Measurements from ENCODE around the gene IL16.
"Not testable (repeated sequence)": the region's sequence is repeated elsewhere in the genome, so short reads cannot be mapped to it uniquely, and the experiment has no call there.

The IL16 gene

DNA sequence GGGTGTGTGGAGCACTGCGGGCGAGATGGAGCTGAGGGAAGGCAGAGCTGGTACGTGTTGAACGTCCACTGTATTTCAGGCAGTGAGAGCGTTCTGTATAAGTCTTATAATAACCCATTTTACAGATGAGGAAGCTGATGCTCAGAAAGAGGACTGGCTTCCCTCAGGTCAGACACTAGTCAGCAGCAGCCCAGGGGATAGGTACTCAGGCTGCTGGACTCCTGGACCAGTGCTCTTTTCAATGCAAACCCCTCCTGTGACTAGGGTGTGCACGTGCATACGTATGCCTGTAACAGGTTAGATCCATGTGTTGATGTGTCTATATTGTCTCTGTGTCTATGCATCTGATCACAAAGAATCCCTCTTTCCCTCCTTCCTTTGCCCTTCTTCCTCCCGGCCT, 8.3 kb upstream of the IL16 start:
- Histone ChIP-seq H3K9me3 (ENCODE audit: control insufficient read depth, insufficient read depth, low read length) (no peaks in the 10 kb centered on the region), H3K9ac (ENCODE audit: low read depth, low read length) (no peak overlapping the region), H3K4me1 (ENCODE audit: control insufficient read depth, insufficient read depth, low read length) (no peaks in the 10 kb centered on the region), H3K27ac (ENCODE audit: low read depth, low read length) (no peak overlapping the region), H3K27me3 (ENCODE audit: control insufficient read depth, insufficient read depth, low read length) (no peaks in the 10 kb centered on the region), H3K4me3 (ENCODE audit: low read depth, low read length) (no peak overlapping the region), H3K36me3 (ENCODE audit: control insufficient read depth, insufficient read depth, low read length) (no peaks in the 10 kb centered on the region)

DNA sequence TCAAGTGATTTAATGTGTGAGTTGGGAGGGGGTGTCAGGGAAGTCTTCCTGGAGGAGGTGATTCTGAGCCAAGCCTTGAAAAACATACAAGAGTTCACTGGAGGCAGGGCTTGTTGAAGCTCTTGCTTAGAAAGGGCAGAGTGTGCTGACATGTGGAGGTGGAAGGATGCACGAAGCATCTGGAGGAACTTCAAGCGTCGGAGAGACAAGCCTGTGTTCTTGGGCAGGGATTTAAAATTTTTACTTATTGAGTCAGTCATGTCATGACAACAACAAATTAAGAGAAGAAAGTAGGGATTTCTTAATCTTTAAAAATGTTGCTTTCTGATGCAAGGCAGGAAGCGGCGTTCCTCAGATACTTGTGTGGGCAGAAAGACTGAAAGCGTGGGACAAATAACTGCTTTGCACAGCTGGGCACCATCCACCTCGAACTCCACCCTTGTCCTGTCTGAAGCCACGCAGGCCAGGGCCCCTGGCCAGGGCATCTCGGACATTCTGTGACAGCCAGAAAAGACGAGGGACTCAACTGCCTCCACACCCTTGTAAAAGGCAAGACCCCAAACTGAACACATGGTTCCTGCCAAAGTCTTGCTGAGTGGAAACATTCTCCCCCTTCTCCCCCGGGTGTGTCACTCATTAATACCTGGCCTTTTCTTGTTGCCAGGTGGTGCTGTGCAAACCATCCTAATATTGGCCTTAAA, 6.9 kb upstream of the IL16 start:
- no peaks in the 10 kb centered on the region for H3K27me3 ChIP-seq (ENCODE audit: control insufficient read depth, insufficient read depth, low read length)
- H3K27ac ChIP-seq (ENCODE audit: low read depth, low read length), result no peak overlapping the region
- H3K4me3 ChIP-seq (ENCODE audit: low read depth, low read length), result no peak overlapping the region
- H3K9ac ChIP-seq (ENCODE audit: low read depth, low read length), result no peak overlapping the region
- no peaks in the 10 kb centered on the region for H3K9me3 ChIP-seq (ENCODE audit: control insufficient read depth, insufficient read depth, low read length)
- no peaks in the 10 kb centered on the region for H3K36me3 ChIP-seq (ENCODE audit: control insufficient read depth, insufficient read depth, low read length)
- H3K4me1 ChIP-seq (ENCODE audit: control insufficient read depth, insufficient read depth, low read length), result no peaks in the 10 kb centered on the region

DNA sequence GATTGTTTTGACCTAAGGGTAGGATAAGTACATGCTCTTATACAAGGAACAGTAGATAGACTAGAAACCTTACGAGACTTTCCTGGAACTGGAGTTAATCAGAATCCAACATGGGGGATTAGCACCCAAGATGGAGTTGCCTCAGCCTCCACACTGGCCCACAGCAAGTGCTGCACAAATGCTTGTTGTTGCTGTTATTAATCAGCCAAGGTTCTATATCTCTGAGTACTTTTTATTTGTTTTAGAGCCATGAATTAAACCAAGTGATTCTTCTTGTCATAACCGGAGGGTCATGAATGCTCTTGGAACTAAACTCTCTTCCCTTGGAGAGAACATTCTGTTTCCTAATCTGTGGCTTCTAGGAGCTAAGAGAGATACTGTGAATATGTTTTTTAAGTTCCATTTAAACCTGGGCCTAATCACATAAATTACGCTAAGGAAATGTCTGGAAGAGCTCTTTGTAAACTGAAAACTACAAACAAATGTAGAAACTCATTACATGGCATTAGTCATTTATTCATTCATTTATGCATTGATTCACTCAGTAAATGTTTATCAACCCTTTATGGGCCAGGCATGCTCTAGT, 5.7 kb upstream of the IL16 start:
- no peak overlapping the region for H3K27ac ChIP-seq (ENCODE audit: low read depth, low read length)
- no peak overlapping the region for H3K4me3 ChIP-seq (ENCODE audit: low read depth, low read length)
- H3K9me3 ChIP-seq (ENCODE audit: control insufficient read depth, insufficient read depth, low read length), result no peaks in the 10 kb centered on the region
- H3K27me3 ChIP-seq (ENCODE audit: control insufficient read depth, insufficient read depth, low read length), result no peaks in the 10 kb centered on the region
- H3K9ac ChIP-seq (ENCODE audit: low read depth, low read length), result no peak overlapping the region
- no peaks in the 10 kb centered on the region for H3K36me3 ChIP-seq (ENCODE audit: control insufficient read depth, insufficient read depth, low read length)
- H3K4me1 ChIP-seq (ENCODE audit: control insufficient read depth, insufficient read depth, low read length), result no peaks in the 10 kb centered on the region

DNA sequence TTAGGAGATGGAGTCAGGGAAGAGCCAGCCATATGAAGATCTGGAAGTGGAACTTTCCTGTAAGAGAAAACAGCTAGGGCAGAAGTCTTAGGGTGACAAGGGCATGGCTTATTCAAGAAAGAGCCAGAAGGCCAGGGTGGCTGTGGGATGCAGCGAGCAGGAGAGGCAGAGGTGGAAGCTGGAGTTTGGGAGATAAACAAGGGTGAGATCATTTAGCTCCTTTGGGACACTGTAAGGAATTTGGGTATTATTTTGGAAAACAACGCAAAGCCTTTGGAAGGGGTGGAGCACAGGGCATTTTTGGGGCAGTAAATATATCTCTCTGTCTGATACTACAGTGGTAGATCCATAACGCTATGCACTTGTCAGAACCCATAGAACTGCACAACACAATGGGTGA, 5.0 kb upstream of the IL16 start:
- no peak overlapping the region for H3K4me3 ChIP-seq (ENCODE audit: low read depth, low read length)
- no peaks in the 10 kb centered on the region for H3K36me3 ChIP-seq (ENCODE audit: control insufficient read depth, insufficient read depth, low read length)
- no peaks in the 10 kb centered on the region for H3K27me3 ChIP-seq (ENCODE audit: control insufficient read depth, insufficient read depth, low read length)
- H3K9ac ChIP-seq (ENCODE audit: low read depth, low read length), result no peak overlapping the region
- no peak overlapping the region for H3K27ac ChIP-seq (ENCODE audit: low read depth, low read length)
- no peaks in the 10 kb centered on the region for H3K4me1 ChIP-seq (ENCODE audit: control insufficient read depth, insufficient read depth, low read length)
- no peaks in the 10 kb centered on the region for H3K9me3 ChIP-seq (ENCODE audit: control insufficient read depth, insufficient read depth, low read length)

DNA sequence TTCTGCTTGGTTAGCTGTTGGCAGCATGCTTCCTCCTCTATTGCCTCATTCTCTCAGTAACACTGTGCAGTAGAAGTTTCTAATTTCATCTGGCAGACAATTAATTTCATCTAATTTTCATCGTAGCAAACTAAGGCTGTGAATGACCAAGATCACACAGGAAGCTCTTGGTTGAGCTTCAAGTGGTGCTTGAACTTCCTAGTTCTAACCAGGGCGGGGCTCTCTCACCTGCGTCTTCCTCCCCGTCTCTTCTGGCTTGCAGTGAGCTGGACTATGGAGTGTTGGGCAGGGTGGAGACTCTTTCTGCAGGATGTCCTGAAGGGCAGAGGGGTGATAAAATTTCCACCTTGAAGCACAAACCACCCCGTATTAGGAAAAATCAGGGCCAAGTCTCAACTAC, 2.0 kb upstream of the IL16 start:
- Histone ChIP-seq H3K27ac (ENCODE audit: low read depth, low read length) (no peak overlapping the region), H3K27me3 (ENCODE audit: control insufficient read depth, insufficient read depth, low read length) (no peaks in the 10 kb centered on the region), H3K9me3 (ENCODE audit: control insufficient read depth, insufficient read depth, low read length) (no peaks in the 10 kb centered on the region), H3K4me3 (ENCODE audit: low read depth, low read length) (no peak overlapping the region), H3K9ac (ENCODE audit: low read depth, low read length) (no peak overlapping the region), H3K4me1 (ENCODE audit: control insufficient read depth, insufficient read depth, low read length) (no peaks in the 10 kb centered on the region), H3K36me3 (ENCODE audit: control insufficient read depth, insufficient read depth, low read length) (no peaks in the 10 kb centered on the region)

DNA sequence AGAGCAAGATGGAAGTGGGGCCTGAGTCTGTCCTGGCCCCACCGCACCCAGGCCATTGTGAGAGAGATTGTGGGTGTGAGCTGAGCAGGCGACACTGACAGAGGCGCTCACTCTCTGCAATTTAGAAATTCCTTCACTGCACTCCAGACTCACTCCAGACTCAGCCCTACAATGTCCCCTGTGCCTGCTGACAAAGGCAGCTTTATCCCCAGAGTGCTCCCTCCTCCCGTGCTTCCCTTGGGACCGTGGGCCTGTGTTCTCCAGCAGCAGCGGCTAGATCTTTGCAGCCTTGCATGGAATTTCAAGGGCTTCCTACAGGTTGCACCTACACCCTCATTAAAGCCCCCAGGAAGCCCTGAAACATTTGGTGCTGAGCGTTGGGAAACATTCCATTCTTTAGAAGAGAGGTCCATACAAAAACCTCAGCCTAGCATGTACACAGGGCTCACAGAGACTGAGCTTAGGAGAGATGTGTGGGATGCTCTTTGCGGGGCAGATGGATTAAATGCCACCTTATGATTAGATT, 1.3 kb upstream of the IL16 start:
- H3K9ac ChIP-seq (ENCODE audit: low read depth, low read length), result no peak overlapping the region
- H3K36me3 ChIP-seq (ENCODE audit: control insufficient read depth, insufficient read depth, low read length), result no peaks in the 10 kb centered on the region
- no peaks in the 10 kb centered on the region for H3K9me3 ChIP-seq (ENCODE audit: control insufficient read depth, insufficient read depth, low read length)
- H3K27me3 ChIP-seq (ENCODE audit: control insufficient read depth, insufficient read depth, low read length), result no peaks in the 10 kb centered on the region
- no peak overlapping the region for H3K27ac ChIP-seq (ENCODE audit: low read depth, low read length)
- H3K4me1 ChIP-seq (ENCODE audit: control insufficient read depth, insufficient read depth, low read length), result no peaks in the 10 kb centered on the region
- no peak overlapping the region for H3K4me3 ChIP-seq (ENCODE audit: low read depth, low read length)

DNA sequence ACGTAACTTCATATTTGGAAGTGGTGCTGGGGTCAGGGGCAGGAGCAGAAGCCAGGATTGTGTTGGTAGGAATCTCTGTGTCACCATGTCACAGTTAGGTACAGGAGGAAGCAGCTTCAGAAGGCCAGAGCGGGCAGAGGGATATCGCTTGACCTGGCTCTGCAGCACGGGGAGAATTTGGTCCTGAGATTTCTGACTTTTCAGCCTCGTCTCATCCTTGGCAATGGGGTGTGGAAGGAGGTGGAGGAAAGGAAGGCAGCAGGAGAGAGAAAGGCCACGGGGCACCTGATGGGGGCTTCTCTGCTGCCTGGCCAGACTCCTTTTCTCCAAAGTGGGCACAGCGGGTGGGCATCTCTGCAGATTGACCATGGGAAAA, 564 bp downstream of the IL16 start:
- H3K27me3 ChIP-seq (ENCODE audit: control insufficient read depth, insufficient read depth, low read length), result no peaks in the 10 kb centered on the region
- H3K4me3 ChIP-seq (ENCODE audit: low read depth, low read length), result no peak overlapping the region
- H3K9me3 ChIP-seq (ENCODE audit: control insufficient read depth, insufficient read depth, low read length), result no peaks in the 10 kb centered on the region

DNA sequence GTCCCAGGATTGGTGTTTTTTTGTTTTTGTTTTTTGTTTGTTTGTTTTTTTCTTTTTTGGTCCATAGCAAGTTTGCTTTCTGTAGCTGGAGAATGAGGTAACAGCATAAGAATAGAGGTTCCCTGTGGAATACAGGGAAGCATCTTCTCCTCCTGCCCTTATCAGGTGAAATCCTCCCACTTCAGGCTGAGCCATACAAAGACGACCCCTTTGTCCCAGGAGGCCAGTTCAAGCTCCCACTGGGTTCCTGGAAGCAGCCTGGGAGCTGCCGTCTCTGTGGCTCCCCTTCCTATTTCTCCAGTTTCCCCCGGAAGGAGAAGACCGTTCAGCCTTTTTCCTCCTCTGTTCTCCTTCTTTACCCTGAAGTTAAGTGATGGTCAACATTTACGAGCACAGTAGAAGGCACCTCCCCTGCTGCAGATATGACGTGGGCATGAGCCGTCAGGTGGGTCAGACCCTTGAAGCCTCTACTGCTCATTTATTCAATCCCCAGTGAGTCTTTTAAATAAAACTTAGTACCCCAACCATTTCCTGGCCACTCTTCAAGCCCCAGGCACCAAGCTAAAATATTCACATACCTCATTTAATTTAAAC, 1.1 kb downstream of the IL16 start:
- Histone ChIP-seq H3K27me3 (ENCODE audit: control insufficient read depth, insufficient read depth, low read length) (no peaks in the 10 kb centered on the region), H3K4me3 (ENCODE audit: low read depth, low read length) (no peak overlapping the region), H3K4me1 (ENCODE audit: control insufficient read depth, insufficient read depth, low read length) (no peaks in the 10 kb centered on the region), H3K36me3 (ENCODE audit: control insufficient read depth, insufficient read depth, low read length) (no peaks in the 10 kb centered on the region), H3K9me3 (ENCODE audit: control insufficient read depth, insufficient read depth, low read length) (no peaks in the 10 kb centered on the region), H3K9ac (ENCODE audit: low read depth, low read length) (no peak overlapping the region), H3K27ac (ENCODE audit: low read depth, low read length) (no peak overlapping the region)

More for the DNA sequence above, 564 bp downstream of the IL16 start:
- Histone ChIP-seq H3K27ac (ENCODE audit: low read depth, low read length) (no peak overlapping the region), H3K36me3 (ENCODE audit: control insufficient read depth, insufficient read depth, low read length) (no peaks in the 10 kb centered on the region), H3K9ac (ENCODE audit: low read depth, low read length) (no peak overlapping the region), H3K4me1 (ENCODE audit: control insufficient read depth, insufficient read depth, low read length) (no peaks in the 10 kb centered on the region)

DNA sequence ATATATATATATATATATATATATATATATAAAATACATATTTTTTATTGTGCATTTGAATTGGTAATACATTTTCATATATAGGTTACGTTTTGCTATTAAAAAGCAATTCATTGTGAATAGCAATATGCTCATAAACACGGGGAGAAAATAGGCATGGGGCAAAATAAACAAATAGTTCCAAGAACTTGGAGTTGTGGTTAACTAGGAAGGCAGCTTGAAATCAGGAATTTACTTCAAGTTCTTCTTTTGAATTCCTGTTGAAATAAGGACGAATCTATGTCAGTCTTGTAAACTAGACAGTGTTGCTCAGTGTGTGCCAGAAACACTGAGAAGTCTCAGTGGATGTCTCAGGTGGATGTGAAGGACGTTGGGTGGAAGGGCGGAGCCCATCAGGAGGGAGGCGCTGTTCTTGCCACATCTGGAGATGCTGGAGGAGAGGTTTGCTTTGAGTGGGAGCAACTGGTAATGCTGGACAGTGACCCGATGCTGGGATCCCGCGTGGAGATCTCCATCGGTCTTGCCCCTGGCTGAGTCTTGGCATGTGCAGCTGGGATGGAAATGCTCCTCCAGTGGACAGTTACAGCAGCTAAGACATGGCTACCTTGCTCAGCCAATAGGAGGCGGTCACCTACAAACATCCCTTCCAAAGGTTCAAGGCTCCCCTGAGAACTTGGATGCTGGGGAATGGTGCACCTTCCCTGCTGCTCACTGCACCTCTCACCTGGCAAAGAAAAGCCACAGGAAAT, 2.5 kb downstream of the IL16 start:
- no peak overlapping the region for H3K27ac ChIP-seq (ENCODE audit: low read depth, low read length)
- no peaks in the 10 kb centered on the region for H3K27me3 ChIP-seq (ENCODE audit: control insufficient read depth, insufficient read depth, low read length)
- H3K9me3 ChIP-seq (ENCODE audit: control insufficient read depth, insufficient read depth, low read length), result no peaks in the 10 kb centered on the region
- H3K9ac ChIP-seq (ENCODE audit: low read depth, low read length), result no peak overlapping the region
- H3K4me1 ChIP-seq (ENCODE audit: control insufficient read depth, insufficient read depth, low read length), result no peaks in the 10 kb centered on the region
- H3K36me3 ChIP-seq (ENCODE audit: control insufficient read depth, insufficient read depth, low read length), result no peaks in the 10 kb centered on the region
- no peak overlapping the region for H3K4me3 ChIP-seq (ENCODE audit: low read depth, low read length)

DNA sequence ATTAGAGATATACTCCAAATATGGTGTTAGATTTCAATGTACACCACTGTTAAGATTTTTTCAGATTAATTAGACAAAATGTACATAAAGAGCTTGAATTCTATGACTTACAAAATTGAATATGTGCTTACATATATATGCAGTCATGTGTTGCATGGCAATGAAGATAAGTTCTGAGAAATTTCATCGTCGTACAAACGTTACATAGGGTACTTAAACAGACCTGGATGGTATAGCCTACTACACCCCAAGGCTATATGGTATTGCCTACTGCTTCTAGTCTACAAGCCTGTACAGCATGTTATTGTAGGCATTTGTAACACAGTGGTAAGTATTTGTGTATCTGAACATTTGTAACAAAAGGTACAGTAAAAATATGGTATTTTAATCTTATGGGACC, 9.3 kb downstream of the IL16 start:
- no peak overlapping the region for H3K9ac ChIP-seq (ENCODE audit: low read depth, low read length)
- no peaks in the 10 kb centered on the region for H3K4me1 ChIP-seq (ENCODE audit: control insufficient read depth, insufficient read depth, low read length)
- H3K4me3 ChIP-seq (ENCODE audit: low read depth, low read length), result no peak overlapping the region
- no peak overlapping the region for H3K27ac ChIP-seq (ENCODE audit: low read depth, low read length)
- no peaks in the 10 kb centered on the region for H3K27me3 ChIP-seq (ENCODE audit: control insufficient read depth, insufficient read depth, low read length)
- no peaks in the 10 kb centered on the region for H3K9me3 ChIP-seq (ENCODE audit: control insufficient read depth, insufficient read depth, low read length)
- H3K36me3 ChIP-seq (ENCODE audit: control insufficient read depth, insufficient read depth, low read length), result no peaks in the 10 kb centered on the region

DNA sequence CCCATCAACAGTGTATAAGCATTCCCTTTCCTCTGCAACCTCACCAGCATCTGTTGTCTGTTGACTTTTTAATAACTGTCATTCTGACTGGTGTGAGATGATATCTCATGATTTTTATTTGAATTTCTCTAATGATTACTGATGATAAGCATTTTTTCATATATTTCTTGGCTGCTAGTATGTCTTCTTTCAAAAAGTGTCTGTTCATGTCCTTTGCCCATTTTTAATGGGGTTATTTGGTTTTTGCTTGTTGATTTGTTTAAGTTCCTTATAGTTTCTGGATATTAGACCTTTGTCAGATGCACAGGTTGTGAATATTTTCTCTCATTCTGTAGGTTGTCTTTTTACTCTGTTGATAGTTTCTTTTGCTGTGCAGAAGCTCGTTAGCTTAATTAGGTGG, 11.3 kb downstream of the IL16 start:
- H3K27ac ChIP-seq (ENCODE audit: low read depth, low read length); H3K4me1 ChIP-seq (ENCODE audit: control insufficient read depth, insufficient read depth, low read length); H3K9me3 ChIP-seq (ENCODE audit: control insufficient read depth, insufficient read depth, low read length); H3K36me3 ChIP-seq (ENCODE audit: control insufficient read depth, insufficient read depth, low read length); H3K27me3 ChIP-seq (ENCODE audit: control insufficient read depth, insufficient read depth, low read length); H3K9ac ChIP-seq (ENCODE audit: low read depth, low read length); H3K4me3 ChIP-seq (ENCODE audit: low read depth, low read length): not testable (repeated sequence)
